Inferior parietal cortex (tissue), 1 donor: Measurements from ENCODE around the gene SLC2A6.

Experiments used
- DNase-seq: peaks from one replicate; pipeline ENCODE4 v3.0.0-alpha.2; 2016; ENCODE audit errors: extremely low spot score

SLC2A6 gene

GRCh38 chr9:133477992-133478850, 678 bp downstream of the SLC2A6 start:
- no peak for DNase-seq

GRCh38 chr9:133477461-133477860, 1.4 kb downstream of the SLC2A6 start:
- no peak for DNase-seq

- DNase-seq, result no peak
Observed at GRCh38 chr9:133476941-133477340, 2.0 kb downstream of the SLC2A6 start.

- DNase-seq, result no peak
Observed at GRCh38 chr9:133476036-133476931, 2.6 kb downstream of the SLC2A6 start.

GRCh38 chr9:133475292-133476012, 3.4 kb downstream of the SLC2A6 start:
- DNase-seq, result no peak

- no peak for DNase-seq
Observed at GRCh38 chr9:133474853-133475252, 4.0 kb downstream of the SLC2A6 start.

GRCh38 chr9:133474215-133474614, 4.7 kb downstream of the SLC2A6 start:
- DNase-seq, result no peak

- DNase-seq, result no peak
Observed at GRCh38 chr9:133473743-133474142, 5.2 kb downstream of the SLC2A6 start.

- no peak for DNase-seq
Observed at GRCh38 chr9:133472753-133473378, 6.0 kb downstream of the SLC2A6 start.

GRCh38 chr9:133472277-133472645, 6.6 kb downstream of the SLC2A6 start:
- no peak for DNase-seq

- DNase-seq, result no peak
Observed at GRCh38 chr9:133471551-133472276, 7.2 kb downstream of the SLC2A6 start.

GRCh38 chr9:133470988-133471387, 7.9 kb downstream of the SLC2A6 start:
- no peak for DNase-seq

- no peak for DNase-seq
Observed at GRCh38 chr9:133470427-133470924, 8.4 kb downstream of the SLC2A6 start.

- DNase-seq, result no peak
Observed at GRCh38 chr9:133468777-133469421, 10.0 kb downstream of the SLC2A6 start.

- DNase-seq, result no peak
Observed at GRCh38 chr9:133468374-133468773, 10.5 kb downstream of the SLC2A6 start.

GRCh38 chr9:133467101-133467500, 11.8 kb downstream of the SLC2A6 start:
- no peak for DNase-seq

- DNase-seq, result no peak
Observed at GRCh38 chr9:133465984-133466383, 12.9 kb downstream of the SLC2A6 start.

GRCh38 chr9:133464638-133465037, 14.3 kb downstream of the SLC2A6 start:
- DNase-seq, result no peak

GRCh38 chr9:133463864-133464615, 14.9 kb downstream of the SLC2A6 start:
- DNase-seq, result no peak
